Common myeloid progenitor, CD34-positive (primary cell): Measurements from ENCODE around the gene ELF3.

Experiments
- CTCF ChIA-PET: fragments of 350-600 bp; sonication (Branson Sonifier 250); formaldehyde crosslinking; loops from one replicate; lab custom pipeline; 2021; ENCODE audit warnings: antibody characterized with exemption; lab: Charles Lee
- POLR2A ChIA-PET: fragments of 350-600 bp; sonication (Branson Sonifier 250); formaldehyde crosslinking; loops from one replicate; lab custom pipeline; 2021; ENCODE audit warnings: antibody characterized with exemption; lab: Charles Lee
- DNase-seq, 3 donors: peaks; one replicate each; pipeline versions ENCODE4 v3.0.0 to v3.0.0-alpha.2; 2013
- H3K27ac ChIP-seq, 2 experiments: 1 replicate in 1 of 2; 2 replicates in 1 of 2; pipeline ENCODE4 v1.7.0; 2013; ENCODE audit warnings: inconsistent platforms in 2 of 2, low read length in 2 of 2, mild to moderate bottlenecking in 2 of 2, low read depth in 1 of 2, moderate library complexity in 1 of 2; ENCODE audit not compliant: severe bottlenecking in 2 of 2, insufficient read depth in 1 of 2, poor library complexity in 1 of 2
- H3K27me3 ChIP-seq, 5 experiments: replicated peaks in 2 of 5; 1 replicate in 3 of 5; 2 replicates in 2 of 5; pipeline versions ENCODE4 v1.6.1 to v1.7.0; 2013; ENCODE audit warnings: low read length in 4 of 5, mild to moderate bottlenecking in 2 of 5, moderate library complexity in 2 of 5, inconsistent platforms in 1 of 5; ENCODE audit not compliant: insufficient read depth in 5 of 5, control insufficient read depth in 4 of 5
- H3K36me3 ChIP-seq, 4 experiments: 1 replicate in 2 of 4; 2 replicates in 2 of 4; pipeline versions ENCODE4 v1.6.1 to v1.7.0; 2013; ENCODE audit warnings: low read length in 3 of 4, control low read depth in 1 of 4, mild to moderate bottlenecking in 1 of 4; ENCODE audit not compliant: control insufficient read depth in 4 of 4, insufficient read depth in 4 of 4
- H3K4me1 ChIP-seq, 4 experiments: 1 replicate in 3 of 4; 2 replicates in 1 of 4; pipeline versions ENCODE4 v1.6.1 to v1.7.1; 2013; ENCODE audit warnings: low read length in 3 of 4, mild to moderate bottlenecking in 3 of 4, control low read depth in 1 of 4, inconsistent platforms in 1 of 4, moderate library complexity in 1 of 4; ENCODE audit not compliant: control insufficient read depth in 4 of 4, insufficient read depth in 4 of 4; ENCODE audit errors: control extremely low read depth in 1 of 4
- H3K4me3 ChIP-seq, 7 experiments: 1 replicate in 4 of 7; 2 replicates in 3 of 7; pipeline versions ENCODE4 v1.5.1 to v1.7.0; 2013; ENCODE audit warnings: mild to moderate bottlenecking in 7 of 7, low read length in 6 of 7, moderate library complexity in 6 of 7, inconsistent platforms in 2 of 7, low read depth in 2 of 7, control low read depth in 1 of 7; ENCODE audit not compliant: insufficient read depth in 4 of 7, control insufficient read depth in 1 of 7; ENCODE audit errors: extremely low read depth in 1 of 7
- H3K9me3 ChIP-seq, 5 experiments: 1 replicate in 4 of 5; 2 replicates in 1 of 5; pipeline versions ENCODE4 v1.6.1 to v1.7.1; 2013; ENCODE audit warnings: low read length in 4 of 5, mild to moderate bottlenecking in 2 of 5, inconsistent platforms in 1 of 5, low read depth in 1 of 5, moderate library complexity in 1 of 5; ENCODE audit not compliant: control insufficient read depth in 4 of 5, insufficient read depth in 2 of 5; ENCODE audit errors: control extremely low read depth in 1 of 5
- WGBS: methylation state at CpG from one replicate; pipeline ENCODE4 v1.1.5; 2013; ENCODE audit not compliant: insufficient coverage; 5-methylcytosine and 5-hydroxymethylcytosine counted together

Gene ELF3

GRCh38 chr1:202034683-202035462, 24.5 kb downstream of the ELF3 start:
- ChIA-PET CTCF (interaction anchor here (1.2 kb wide), 1 partner anchor 11 kb away, joined by 4 read pairs; no protein-coding TSS in a partner anchor), POLR2A (no interaction called here)
- no peak for DNase-seq
- Histone ChIP-seq H3K36me3 (no peaks in the 10 kb centered on the region), H3K4me1 (no peaks in the 10 kb centered on the region), H3K27ac (no peak overlapping the region), H3K4me3 (no peak overlapping the region), H3K27me3 (peaks cover 0 to 6% (median 0%) of the 10 kb centered on the region in 5 experiments), H3K9me3 (no peaks in the 10 kb centered on the region)
- WGBS: 98% methylated on average over 8 of the region's 20 CpGs

DNA sequence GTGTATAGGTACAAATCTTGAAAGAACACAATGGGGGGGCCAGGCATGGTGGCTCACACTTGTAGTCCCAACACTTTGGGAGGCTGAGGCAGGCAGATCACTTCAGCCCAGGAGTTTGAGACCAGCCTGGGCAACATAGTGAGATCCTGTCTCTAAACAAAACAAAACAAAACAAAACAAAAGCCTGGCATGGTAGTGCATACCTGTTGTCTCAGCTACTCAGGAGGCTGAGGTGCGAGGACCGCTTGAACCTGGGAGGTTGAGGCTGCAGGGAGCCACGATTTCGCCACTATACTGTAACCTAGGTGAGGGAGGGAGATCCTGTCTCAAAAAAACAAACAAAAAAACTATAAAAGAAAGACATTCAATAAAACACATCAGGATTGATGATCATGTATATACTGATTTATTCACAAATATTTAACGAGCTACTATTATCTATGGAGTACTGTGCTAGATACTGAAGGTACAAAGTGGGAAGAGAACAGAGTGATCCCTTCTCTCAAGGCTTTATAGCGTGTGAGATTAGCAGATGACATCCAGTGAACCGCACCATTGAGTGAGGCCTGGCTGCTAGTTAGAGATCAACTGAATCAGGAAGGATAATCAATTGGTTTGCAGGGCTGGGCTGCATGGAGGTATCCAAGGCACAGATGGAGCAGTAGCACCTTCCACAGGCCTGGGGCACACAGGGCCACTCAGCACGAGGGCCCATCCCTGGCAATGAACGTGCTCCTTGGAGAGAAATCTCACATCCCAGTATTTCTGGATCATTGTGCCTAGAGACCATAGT, 26.4 kb downstream of the ELF3 start:
- DNase-seq: no peak
- Histone ChIP-seq H3K9me3 (no peaks in the 10 kb centered on the region), H3K27me3 (peaks cover 0 to 4% (median 0%) of the 10 kb centered on the region in 5 experiments), H3K36me3 (no peaks in the 10 kb centered on the region), H3K27ac (no peak overlapping the region), H3K4me1 (no peaks in the 10 kb centered on the region), H3K4me3 (no peak overlapping the region)
- ChIA-PET POLR2A (no interaction called here), CTCF (no interaction called here)
- 98% methylated on average over 6 of the region's 9 CpGs for WGBS

GRCh38 chr1:202037706-202038296, 27.4 kb downstream of the ELF3 start:
- no peaks in the 10 kb centered on the region for H3K9me3 ChIP-seq
- WGBS: 100% methylated on average over 4 of the region's 4 CpGs
- POLR2A ChIA-PET: no interaction called here
- H3K27ac ChIP-seq: no peak overlapping the region
- H3K27me3 ChIP-seq: peaks cover 0 to 4% (median 0%) of the 10 kb centered on the region in 5 experiments
- H3K4me3 ChIP-seq: no peak overlapping the region
- CTCF ChIA-PET: no interaction called here
- H3K36me3 ChIP-seq: no peaks in the 10 kb centered on the region
- no peaks in the 10 kb centered on the region for H3K4me1 ChIP-seq
- DNase-seq: no peak

DNA sequence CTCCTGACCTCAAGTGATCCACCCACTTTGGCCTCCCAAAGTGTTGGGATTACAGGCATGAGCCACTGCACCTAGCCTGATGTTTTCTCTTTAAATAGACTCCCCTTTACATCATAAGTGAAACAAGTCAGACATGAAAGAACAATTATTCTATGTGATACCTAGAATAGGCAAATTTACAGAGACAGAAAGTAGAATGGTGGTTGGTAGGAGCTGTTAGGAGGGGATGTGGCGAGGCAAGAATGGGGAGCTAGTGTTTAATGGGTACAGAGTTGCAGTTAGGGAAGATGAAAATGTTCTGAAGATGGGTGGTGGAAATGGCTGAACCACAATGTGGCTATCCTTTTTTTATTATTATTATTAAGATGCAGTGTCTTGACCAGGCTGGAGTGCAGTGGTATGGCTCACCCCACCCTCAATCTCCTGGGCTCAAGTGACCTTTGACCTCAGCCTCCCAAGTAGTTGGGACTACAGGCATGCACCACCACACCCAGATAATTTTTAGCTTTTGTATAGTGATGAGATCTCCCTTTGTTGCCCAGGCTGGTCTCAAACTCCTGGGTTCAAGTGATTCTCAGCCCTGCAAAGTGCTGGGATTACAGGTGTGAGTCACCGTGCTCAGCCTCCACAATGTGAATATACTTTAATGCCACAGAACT, 28.4 kb downstream of the ELF3 start:
- H3K27me3 ChIP-seq: peaks cover 0 to 4% (median 0%) of the 10 kb centered on the region in 5 experiments
- DNase-seq: no peak
- H3K4me3 ChIP-seq: no peak overlapping the region
- 100% methylated on average over 1 of the region's 2 CpGs for WGBS
- POLR2A ChIA-PET: interaction anchor here (0.6 kb wide), 1 partner anchor 109 kb away, joined by 4 read pairs; no protein-coding TSS in a partner anchor
- no peaks in the 10 kb centered on the region for H3K9me3 ChIP-seq
- no peaks in the 10 kb centered on the region for H3K4me1 ChIP-seq
- CTCF ChIA-PET: no interaction called here
- H3K36me3 ChIP-seq: no peaks in the 10 kb centered on the region
- no peak overlapping the region for H3K27ac ChIP-seq

- Histone ChIP-seq H3K27ac (no peak overlapping the region), H3K36me3 (no peaks in the 10 kb centered on the region), H3K9me3 (no peaks in the 10 kb centered on the region), H3K4me1 (no peaks in the 10 kb centered on the region), H3K4me3 (no peak overlapping the region), H3K27me3 (peaks cover 0 to 2% (median 0%) of the 10 kb centered on the region in 5 experiments)
- POLR2A ChIA-PET: no interaction called here
- CTCF ChIA-PET: no interaction called here
- no CpG with 5 or more reads among the region's 2 CpGs for WGBS
- no peak for DNase-seq
Observed at GRCh38 chr1:202045705-202046104, 35.3 kb downstream of the ELF3 start.

GRCh38 chr1:202046227-202046626, 35.8 kb downstream of the ELF3 start:
- Histone ChIP-seq H3K36me3 (no peaks in the 10 kb centered on the region), H3K27me3 (peaks cover 0 to 2% (median 0%) of the 10 kb centered on the region in 5 experiments), H3K4me3 (no peak overlapping the region), H3K27ac (no peak overlapping the region), H3K9me3 (no peaks in the 10 kb centered on the region), H3K4me1 (no peaks in the 10 kb centered on the region)
- ChIA-PET POLR2A (interaction anchor here (0.6 kb wide), 1 partner anchor 99 kb away, joined by 3 read pairs; no protein-coding TSS in a partner anchor), CTCF (no interaction called here)
- no peak for DNase-seq
- 100% methylated on average over 1 of the region's 3 CpGs for WGBS
